HG03139 (cell line): ENCODE data around the gene ATRAID.

Source experiments
- ATAC-seq: cut with Tn5 transposase; IDR thresholded peaks from one replicate; pipeline ENCODE4 v1.9.1; 2021; ENCODE audit not compliant: unreplicated experiment

ATRAID gene

DNA sequence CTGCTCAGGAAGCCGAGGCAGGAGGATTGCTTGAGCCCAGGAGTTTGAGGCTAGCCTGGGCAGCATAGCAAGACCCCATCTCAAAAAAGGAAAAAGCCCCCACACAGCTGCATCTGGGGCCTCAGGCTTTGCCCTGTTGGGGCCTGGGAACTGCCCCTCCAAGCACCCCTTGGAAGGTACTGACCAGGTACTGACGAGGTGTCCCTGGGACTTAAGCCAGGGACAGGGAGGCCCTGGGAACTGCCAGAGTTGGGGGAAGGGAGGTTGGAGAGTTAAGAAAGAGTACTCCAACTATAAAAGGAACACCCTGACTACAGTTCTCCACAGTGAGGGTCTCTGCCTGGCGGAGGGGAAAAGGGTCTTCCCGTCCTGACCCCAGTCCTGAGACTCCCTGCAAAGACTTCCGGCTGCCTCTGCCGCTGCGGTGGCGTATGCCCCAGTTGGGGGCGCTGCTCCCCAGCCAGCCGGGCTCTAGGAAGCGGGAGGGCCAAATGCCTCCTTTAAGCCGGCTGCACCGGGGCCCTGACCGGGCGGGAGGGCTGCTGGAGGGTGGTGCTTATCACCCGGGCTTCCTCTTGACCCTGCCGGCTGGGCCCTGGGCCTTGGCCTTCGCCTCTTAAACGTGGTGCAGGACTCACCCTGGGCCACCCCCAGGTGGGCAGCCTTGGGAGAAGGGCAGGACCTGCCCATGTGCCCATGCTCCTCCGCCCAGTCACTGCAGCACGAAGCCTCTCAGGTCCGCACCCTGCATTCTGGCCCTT, 38.2 kb downstream of the ATRAID start:
- ATAC-seq, result no peak

DNA sequence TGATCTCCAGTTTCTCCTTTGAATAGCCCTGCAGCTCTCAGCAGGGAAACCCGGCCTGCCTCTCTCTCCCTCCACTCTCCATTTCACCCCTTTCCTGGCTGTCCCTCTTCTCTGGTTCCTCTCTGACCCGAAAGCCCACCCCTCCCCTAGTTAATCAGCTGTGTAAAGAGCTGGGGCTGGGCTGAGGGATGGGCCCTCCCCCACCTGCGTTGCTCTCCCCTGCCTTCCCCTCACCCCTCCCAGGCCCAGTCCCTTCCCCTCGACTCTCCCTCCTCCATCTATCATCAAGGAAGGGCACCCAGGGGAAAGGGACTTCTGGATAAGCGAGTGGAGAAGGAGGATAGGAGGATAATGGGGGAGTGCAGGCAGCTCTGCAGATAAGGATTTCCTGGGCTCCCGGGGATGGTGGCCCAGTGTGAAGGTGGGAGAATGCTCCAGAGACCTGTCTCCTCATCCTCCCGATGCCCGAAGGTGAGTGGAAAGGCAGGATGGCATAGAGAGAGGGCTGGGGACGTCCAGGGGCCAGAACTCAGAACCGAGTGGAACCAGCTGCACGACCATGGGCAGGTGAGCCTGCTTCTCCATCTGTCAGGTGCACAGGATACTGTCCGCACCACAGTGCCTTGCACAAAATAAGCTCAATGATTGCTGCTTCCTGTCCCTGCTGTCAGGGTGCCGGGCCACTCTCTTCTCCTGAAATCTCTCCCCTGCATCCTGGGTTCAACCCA, 39.0 kb downstream of the ATRAID start:
- ATAC-seq, result no peak

DNA sequence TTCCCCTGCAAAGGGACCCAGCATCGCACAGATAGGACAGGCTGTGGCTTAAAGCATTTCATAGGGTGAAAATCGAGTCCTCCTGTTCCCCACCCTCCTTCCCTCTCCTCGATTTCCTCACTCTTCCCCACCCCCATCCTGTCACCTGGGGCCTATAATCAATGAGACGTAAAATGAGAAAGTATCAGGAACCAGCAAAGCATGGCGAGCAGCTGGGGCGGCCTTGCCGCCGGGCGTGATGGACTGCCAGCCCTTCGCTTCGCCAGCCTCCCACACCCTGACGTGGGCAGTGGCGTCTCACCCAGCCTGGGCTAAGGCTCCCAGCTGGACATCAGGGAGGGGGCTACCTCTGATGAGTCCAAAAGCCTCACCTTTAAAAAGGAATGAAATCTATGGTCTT, 39.9 kb downstream of the ATRAID start:
- ATAC-seq, result no peak

DNA sequence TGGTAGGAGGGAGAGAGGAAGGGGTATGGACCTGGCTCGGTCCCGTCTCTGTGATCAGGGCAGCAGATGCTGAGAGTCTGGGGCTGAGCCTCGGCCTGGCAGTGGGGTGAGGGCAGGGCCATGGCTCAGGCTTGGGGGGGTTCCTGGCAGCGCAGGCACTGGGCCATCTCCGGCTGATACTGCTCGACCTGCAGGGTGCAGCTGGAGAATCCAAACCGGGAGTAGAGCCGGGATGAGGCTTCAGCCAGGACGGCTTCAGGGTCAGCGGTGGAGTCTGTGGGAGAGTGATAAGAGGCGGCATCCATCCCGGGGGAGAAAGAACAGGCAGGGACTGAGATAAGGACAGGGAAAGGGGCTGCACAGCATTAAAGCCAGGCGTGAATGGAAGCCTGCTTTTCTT, 43.3 kb downstream of the ATRAID start:
- ATAC-seq, result no peak

DNA sequence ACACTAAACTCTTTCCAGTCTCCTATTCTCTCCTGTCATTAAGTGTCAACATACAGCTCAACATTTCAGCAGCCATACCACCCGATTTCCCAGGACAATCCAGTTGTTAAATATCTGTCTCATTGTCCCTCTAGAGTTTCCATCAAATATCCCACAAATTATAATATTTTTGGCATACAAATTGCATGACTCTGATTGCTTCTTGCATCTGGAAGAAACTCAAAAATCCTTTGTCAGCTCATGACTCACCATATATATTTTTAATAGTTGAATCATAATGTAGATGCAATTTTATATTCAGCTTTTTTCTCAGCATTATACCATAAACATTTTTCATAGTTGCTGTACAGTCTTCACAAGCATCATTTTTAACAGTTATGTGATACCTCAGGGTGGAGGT, 43.8 kb downstream of the ATRAID start:
- ATAC-seq, result no peak

DNA sequence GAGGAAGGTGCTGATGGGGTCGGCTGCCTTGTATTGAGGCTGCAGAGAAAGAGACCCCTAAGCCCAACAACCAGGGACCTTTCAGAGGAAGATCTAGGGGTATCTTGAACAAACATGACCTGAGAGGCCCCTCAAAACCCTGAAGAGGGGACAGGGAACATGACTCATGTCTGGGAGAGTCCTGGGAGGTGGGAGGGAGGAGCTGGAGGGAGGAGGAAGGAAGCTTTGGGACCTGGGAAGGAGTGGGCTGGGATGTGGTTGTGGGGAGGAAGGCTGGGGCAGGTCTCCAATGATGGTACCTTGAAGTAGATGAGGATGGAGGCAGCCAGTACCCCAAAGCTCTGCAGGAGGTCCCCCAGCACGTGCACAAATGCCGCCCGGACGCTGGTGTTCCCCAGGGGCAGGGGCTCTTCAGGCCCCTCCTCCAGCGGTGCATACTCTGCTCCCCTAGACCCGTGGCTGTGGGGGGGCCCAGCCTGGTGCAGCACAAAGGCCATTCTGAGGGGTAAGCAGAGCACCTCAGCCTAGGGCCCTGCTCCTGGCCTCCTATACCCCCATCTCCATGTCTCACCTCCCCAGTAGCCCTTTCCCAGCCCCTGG, 45.1 kb downstream of the ATRAID start:
- no peak for ATAC-seq

DNA sequence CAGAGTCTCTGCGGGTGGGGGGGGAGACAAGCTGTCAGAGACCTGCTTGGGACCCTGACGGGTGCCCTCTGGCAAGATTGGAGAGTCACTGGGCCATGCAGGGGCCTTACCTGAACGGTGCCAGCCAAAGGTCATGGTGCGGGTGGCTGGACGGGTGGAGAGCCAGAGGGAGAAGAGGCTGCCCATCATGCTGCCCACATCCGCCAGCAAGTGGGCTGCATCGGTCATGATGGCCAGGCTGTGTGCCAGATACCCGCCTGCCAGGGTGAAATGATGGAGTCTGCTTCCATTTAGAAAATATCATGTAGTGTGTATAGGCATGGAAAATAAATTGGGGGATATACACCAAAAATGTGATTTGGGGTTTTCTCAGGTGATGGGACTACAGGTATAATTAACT, 46.2 kb downstream of the ATRAID start:
- no peak for ATAC-seq

DNA sequence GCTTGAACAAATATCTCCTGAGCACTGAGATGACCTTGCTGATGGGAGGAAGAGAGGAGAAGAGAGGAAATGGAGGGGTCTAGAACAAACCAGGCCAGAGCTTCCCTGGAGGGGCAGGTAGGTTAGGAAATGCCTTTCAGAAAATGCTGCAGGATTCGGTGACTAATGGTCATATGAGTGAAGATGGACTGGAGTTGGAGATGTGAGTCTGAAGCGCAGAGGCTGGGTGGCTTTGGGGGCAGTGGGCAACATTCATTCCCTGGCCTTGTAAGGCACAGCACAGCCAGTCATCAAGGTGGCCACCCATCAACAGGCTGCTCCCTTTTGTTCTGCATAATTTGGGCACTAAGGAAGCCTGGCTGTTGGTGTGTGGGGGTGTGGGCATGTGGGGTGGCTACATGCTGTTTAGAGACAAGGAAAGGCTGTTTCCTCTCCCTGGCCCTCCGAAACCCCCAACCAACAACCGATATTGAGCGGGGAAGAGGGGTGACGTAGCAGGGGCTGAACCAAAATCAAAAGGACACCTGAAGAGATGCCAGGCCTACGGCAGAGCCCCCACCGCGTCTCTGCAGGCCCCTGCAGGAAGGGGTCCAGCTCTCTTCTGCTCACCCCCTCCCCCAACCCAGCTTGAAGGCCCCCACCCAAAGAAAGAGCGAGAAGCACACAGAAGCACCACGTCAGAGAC, 49.5 kb downstream of the ATRAID start:
- no peak for ATAC-seq

DNA sequence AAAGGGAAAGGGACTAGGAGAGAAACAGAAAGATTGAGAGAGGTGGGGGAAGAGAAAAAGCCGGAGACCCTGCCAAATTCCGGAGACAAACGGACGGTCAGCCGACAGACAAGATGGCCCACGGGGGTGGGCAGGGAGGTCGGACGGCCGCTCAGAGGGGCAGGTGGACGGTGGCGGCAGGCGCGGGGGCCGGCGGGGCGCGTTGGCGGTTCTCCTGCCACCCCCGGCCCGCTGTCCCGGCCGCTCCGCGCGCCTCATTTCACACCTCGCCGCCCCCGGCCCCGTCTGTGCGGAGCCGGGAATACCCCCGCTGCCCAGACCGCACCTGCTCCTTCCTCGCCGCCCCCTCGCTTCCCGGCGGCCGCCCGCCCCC, 50.1 kb downstream of the ATRAID start:
- ATAC-seq, result no peak

DNA sequence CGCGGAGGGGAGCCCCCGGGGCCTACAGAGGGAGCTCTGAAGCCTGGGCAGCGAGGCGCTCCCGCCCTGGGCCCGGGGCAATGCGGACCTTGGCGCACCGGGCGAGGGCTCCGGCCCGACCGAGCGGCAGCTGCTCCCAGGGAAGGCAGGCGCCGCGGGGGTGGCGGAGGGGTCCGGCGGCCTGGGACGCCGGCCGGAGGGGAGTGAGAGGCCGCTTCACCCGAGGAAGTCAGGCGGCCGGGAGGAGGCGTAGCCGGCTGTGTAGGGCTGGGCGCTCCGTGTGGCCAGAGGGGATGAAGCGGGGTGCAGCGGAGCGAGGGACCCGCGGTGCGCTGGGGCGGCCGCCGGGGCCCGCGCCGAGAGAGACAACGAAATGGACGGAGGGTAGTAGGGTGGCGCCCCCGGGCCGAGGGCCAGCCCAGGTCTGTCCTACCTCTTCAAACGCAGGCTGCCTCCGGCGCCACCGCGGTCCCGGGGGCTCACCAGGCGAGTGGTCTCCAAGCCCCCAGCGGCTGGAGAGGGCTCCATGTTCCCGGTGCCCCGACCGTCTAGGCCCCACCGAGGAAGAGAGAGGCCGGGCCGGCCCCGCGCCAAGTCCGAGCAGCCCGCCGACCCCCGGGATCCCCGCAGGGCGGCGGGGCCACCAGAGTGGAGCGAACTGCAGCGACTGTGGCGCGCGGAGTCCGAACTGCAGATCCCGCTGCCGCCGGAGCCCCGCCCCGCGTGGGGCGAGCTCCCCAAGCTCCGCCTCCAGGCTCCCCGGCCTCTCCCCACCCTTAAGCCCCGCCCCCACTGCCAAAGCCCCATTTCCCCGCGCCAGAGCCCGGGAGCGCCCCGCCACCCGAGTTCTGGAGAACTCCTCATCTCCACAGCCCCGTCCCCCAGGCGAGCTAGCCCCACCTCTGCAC, 50.8 kb downstream of the ATRAID start, which contains the start of gene SLC30A3:
Gene SLC30A3, minus strand, starts transcription at position 669 of the 908 bp plus-strand sequence. Its CDS starts 141 bp downstream, at position 528.
- ATAC-seq, result no peak

DNA sequence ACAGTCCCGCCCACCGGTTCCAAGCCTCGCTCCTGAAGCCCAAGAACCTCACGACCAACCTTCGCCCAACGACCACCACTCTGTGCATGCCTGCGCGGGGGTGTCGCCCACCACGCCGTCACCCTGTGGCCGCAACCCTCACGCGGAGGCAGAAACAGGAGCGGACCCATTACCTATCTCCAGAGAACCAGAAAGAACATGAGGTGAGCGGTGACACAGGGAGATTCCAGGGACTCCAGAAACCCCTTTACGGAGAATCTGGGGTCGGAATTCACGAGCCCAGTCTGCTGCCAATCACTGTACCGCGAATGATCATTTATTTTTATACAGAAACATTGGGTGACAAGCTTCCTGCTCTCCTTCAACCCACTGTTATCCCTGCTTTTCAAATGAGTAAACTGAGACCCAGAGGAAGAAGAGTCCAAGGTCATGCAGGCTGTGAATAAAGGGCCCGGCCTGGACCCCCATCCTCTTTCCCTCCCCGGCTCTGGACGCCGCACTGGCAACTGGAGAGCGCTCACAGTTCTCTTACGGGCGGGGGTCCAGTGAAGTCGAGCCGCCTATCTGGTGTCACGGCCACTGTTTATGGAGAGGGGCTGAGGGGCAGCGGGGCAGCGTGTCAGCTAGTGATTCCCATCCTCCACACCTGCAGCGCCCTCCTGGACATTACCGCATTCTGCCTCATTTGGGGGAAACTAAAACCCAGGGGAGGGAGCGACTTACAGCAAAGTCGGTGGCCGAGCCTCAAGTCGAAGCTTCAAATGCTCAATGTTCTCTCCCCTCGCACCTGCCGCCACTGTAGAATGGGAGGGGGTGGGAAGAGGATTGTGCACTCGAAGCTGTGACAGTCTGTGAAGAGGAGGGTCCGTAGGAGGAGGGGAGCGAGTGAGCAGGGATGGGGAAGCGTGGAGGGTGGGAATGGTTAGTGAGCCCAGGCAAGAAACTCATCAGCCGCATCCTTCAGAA, 51.7 kb downstream of the ATRAID start:
- ATAC-seq, result no peak

DNA sequence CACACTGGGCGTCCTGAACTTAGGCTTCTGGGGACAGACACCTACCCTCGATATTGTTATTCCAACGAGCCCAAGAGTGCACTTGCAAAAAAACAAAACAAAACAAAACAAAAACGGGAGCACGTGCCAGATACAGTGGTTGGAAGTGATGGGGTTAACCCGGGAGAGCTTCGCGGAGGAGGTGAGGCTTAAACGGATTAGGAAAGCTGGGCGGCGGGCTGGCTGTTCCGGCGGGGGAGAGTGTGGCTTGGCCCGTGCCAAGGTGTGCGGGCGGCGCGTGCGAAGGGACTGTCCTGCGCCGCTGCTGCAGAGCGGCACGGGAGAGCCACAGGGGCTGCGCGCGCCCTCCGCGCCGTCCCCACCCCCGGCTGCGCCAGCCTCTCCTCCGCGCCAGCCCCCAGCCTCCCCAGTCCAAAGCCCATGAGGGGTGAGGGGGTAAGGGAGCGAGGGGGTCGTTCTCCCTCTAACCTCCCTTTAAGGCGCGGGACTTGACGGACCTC, 52.5 kb downstream of the ATRAID start:
- ATAC-seq, result no peak

DNA sequence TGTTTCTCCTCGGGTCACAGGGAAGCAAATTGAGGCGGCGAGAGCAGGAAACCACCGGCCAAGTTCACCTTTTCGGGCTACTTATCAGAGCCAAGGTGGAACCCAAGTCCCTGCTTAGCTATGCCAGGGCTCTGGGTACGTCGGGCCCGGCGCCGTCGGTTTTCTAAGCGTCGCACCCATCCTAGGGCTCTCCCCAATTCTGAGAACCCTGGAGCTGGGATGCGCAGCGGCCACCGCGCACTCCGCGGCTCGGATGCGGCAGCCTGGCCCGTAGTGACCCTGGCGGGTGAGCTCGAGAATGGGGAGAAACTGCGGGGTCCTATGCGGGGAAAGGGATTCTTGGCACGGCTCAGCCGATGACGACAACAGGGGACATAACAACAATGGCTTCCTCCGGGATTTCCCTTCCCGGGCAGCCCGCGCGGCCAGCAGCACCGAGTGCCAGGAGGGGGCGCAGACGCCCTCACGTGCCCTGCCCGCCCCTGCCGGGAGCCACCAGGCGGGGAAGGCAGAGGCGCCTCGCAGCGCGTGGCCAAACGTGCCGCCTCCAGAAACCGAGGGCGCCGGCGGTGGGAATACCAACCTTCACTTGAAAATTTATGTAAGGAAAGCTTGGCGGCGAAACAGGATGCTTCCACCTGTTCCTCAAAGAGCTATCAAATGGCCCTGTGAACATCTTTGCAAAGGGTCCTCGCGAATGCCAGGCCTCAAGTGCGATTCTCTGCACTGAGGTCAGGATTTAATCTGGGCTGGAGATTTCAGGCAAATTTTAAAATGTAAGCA, 53.1 kb downstream of the ATRAID start:
- ATAC-seq, result no peak

DNA sequence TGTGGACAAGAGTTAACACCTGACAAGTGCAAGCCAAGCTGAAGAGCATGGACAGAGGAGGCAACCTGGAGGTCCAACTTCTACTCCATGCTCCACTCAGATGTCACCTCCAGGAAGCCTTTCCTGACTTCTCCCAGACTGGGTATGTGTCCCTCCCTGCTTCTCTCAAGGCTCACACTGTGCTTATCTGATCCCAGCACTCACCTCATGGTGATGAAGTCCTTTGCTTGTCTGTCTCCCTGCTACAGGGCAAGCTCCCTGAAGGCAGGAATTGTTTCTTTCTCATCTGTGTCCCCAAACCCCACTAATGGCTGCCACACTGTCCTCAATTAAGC, 53.7 kb downstream of the ATRAID start:
- no peak for ATAC-seq
